ENCODE results near the gene GSAP. TPM values are rescaled to one million over a fixed set of nuclear protein-coding genes. Genes with fewer than 3 reads are reported as not detected.
A peak's percentile ranks its signal among the peaks of the same experiment; 100 is the strongest.
"Not testable (repeated sequence)": the region's sequence is repeated elsewhere in the genome, so short reads cannot be mapped to it uniquely, and the experiment has no call there.

The GSAP gene
- total RNA-seq, 2 experiments from 2014 or later = 0.55 TPM; not detected in 1

DNA sequence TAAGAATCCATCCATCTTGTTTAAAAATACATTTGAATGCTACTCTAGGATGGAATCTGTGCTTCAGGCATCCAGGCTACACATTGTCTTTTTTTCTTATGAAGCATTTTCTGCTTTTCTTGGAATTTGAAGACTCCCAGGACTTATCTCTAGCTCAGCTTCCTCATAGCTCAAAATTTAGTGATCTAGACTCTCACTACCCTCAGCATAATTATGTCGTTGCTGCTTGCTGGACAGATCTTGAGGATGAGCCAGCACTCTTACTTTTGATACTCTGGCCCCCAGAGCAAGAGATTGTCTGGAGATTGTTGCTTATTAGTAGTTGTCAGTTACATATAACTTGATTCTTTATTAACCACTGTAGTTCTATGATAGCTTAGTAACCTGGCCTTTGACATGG is 133.3 kb downstream of the GSAP start:
- ChIA-PET POLR2A (interaction anchor here (0.8 kb wide), 1 partner anchor 9 kb away, joined by 3 read pairs; no protein-coding TSS in a partner anchor), CTCF (ENCODE audit: unreplicated experiment) (no interaction called here)

DNA sequence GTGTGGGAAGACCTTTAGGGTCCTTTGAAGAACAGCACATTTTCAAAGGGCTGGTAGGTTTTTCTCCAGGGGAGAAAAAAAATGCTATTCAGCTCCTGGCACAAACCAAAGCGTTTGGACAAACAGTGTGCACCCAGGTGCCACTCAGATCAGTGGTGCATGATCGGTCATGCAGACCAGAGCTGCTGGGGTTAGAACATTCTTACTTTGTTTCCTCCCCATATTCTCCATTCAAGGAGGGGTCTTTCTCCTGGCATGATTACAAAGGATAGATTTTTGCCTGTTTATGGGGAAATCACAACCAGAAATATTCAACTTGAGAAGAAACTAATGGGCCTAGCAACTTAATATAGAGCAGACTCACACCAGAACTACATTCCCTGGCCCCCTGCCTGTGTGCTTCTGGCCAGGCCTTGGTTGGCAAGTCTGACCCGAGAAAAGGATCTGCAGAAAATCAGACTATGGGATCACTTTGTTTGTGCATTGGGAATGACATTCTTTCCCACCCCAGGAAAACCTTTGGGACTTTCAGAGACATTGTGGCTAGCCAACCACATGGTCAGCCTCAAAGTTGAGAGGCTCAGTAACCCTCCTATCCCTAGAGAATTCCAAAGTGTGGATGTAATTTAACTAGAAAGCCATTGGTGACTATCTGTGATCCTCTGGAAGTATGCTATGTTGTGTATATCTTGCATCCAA is 134.2 kb downstream of the GSAP start:
- Histone ChIP-seq H3K9me2 (ENCODE audit: insufficient read depth, low read length) (no peaks in the 10 kb centered on the region), H3K4me2 (ENCODE audit: low read length) (no peak overlapping the region), H3K4me3 (ENCODE audit: low read depth, low read length, poor library complexity, severe bottlenecking) (no peak overlapping the region), H2AFZ (ENCODE audit: low read length) (no peak overlapping the region), H3K9me3 (ENCODE audit: low read length) (no peaks in the 10 kb centered on the region), H4K20me1 (ENCODE audit: insufficient read depth, low read length) (no peaks in the 10 kb centered on the region), H3K27ac (ENCODE audit: low read depth, low read length, poor library complexity, severe bottlenecking) (no peak overlapping the region), H3K4me1 (ENCODE audit: insufficient read depth, low read length, poor library complexity, severe bottlenecking) (no peaks in the 10 kb centered on the region), H3K36me3 (ENCODE audit: insufficient read depth, low read length) (no peaks in the 10 kb centered on the region), H3K79me2 (ENCODE audit: insufficient read depth, low read depth, low read length) (no peaks in the 10 kb centered on the region)
- TF ChIP-seq, protein P1, sequence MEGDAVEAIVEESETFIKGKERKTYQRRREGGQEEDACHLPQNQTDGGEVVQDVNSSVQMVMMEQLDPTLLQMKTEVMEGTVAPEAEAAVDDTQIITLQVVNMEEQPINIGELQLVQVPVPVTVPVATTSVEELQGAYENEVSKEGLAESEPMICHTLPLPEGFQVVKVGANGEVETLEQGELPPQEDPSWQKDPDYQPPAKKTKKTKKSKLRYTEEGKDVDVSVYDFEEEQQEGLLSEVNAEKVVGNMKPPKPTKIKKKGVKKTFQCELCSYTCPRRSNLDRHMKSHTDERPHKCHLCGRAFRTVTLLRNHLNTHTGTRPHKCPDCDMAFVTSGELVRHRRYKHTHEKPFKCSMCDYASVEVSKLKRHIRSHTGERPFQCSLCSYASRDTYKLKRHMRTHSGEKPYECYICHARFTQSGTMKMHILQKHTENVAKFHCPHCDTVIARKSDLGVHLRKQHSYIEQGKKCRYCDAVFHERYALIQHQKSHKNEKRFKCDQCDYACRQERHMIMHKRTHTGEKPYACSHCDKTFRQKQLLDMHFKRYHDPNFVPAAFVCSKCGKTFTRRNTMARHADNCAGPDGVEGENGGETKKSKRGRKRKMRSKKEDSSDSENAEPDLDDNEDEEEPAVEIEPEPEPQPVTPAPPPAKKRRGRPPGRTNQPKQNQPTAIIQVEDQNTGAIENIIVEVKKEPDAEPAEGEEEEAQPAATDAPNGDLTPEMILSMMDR (conservative IDR thresholded peaks at IDR 0.05; ENCODE audit: low read length) = no peak
- TF ChIP-seq EZH2phosphoT487 (IDR thresholded peaks at IDR 0.05; ENCODE audit: borderline replicate concordance, low read depth, low read length) = no peak
- ChIA-PET CTCF (ENCODE audit: unreplicated experiment) (no interaction called here), POLR2A (no interaction called here)
- DNase-seq (ENCODE audit: low spot score) = peak; percentile 16
- intact Hi-C loops (cut with micrococcal nuclease; ENCODE audit: unreplicated experiment) = no loop called here
- BruUV-seq (replicated peaks) = no TSS peak

More for the DNA sequence above, 133.3 kb downstream of the GSAP start:
- intact Hi-C loops (cut with micrococcal nuclease; ENCODE audit: unreplicated experiment) = no loop called here
- TF ChIP-seq, protein P1 (conservative IDR thresholded peaks at IDR 0.05; ENCODE audit: low read length) = no peak
- TF ChIP-seq EZH2phosphoT487 (IDR thresholded peaks at IDR 0.05; ENCODE audit: borderline replicate concordance, low read depth, low read length) = no peak
- Histone ChIP-seq H3K27ac (ENCODE audit: low read depth, low read length, poor library complexity, severe bottlenecking) (no peak overlapping the region), H4K20me1 (ENCODE audit: insufficient read depth, low read length) (no peaks in the 10 kb centered on the region), H3K9me2 (ENCODE audit: insufficient read depth, low read length) (no peaks in the 10 kb centered on the region), H3K4me1 (ENCODE audit: insufficient read depth, low read length, poor library complexity, severe bottlenecking) (no peaks in the 10 kb centered on the region), H3K36me3 (ENCODE audit: insufficient read depth, low read length) (no peaks in the 10 kb centered on the region), H3K9me3 (ENCODE audit: low read length) (no peaks in the 10 kb centered on the region), H3K79me2 (ENCODE audit: insufficient read depth, low read depth, low read length) (no peaks in the 10 kb centered on the region), H3K4me3 (ENCODE audit: low read depth, low read length, poor library complexity, severe bottlenecking) (no peak overlapping the region), H3K4me2 (ENCODE audit: low read length) (no peak overlapping the region), H2AFZ (ENCODE audit: low read length) (no peak overlapping the region)
- no peak for DNase-seq (ENCODE audit: low spot score)
- no TSS peak for BruUV-seq (replicated peaks)

DNA sequence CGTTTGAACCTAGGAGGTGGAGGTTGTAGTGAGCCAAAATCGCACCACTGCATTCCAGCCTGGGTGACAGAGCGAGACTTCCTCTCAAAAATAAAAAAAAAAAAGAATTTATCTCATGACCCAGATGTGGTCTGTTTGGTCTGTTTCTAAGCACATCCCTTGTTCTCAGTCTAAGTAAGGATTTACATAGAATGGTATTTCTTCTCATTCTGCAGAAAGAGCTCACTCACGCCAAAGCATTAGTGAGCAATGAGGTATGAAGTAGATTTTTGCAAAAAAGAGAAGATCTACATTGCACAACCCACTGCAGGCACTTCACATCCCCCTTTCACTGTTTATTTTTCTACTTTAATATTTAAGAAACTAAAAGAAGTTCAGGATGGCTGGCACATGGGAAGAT is 140.0 kb downstream of the GSAP start:
- Histone ChIP-seq H3K4me2 (ENCODE audit: low read length) (no peak overlapping the region), H4K20me1 (ENCODE audit: insufficient read depth, low read length) (no peaks in the 10 kb centered on the region), H3K9me3 (ENCODE audit: low read length) (no peaks in the 10 kb centered on the region), H3K27ac (ENCODE audit: low read depth, low read length, poor library complexity, severe bottlenecking) (no peak overlapping the region), H3K36me3 (ENCODE audit: insufficient read depth, low read length) (no peaks in the 10 kb centered on the region), H3K4me1 (ENCODE audit: insufficient read depth, low read length, poor library complexity, severe bottlenecking) (no peaks in the 10 kb centered on the region), H3K9me2 (ENCODE audit: insufficient read depth, low read length) (no peaks in the 10 kb centered on the region), H3K4me3 (ENCODE audit: low read depth, low read length, poor library complexity, severe bottlenecking) (no peak overlapping the region), H2AFZ (ENCODE audit: low read length) (no peak overlapping the region), H3K79me2 (ENCODE audit: insufficient read depth, low read depth, low read length) (no peaks in the 10 kb centered on the region)
- no TSS peak for BruUV-seq (replicated peaks)
- CTCF ChIA-PET (ENCODE audit: unreplicated experiment) = no interaction called here
- TF ChIP-seq EZH2phosphoT487 (IDR thresholded peaks at IDR 0.05; ENCODE audit: borderline replicate concordance, low read depth, low read length) = no peak
- TF ChIP-seq, protein P1 (conservative IDR thresholded peaks at IDR 0.05; ENCODE audit: low read length) = no peak
- POLR2A ChIA-PET = interaction anchor here (0.7 kb wide), 1 partner anchor 66 kb away, joined by 3 read pairs; no protein-coding TSS in a partner anchor
- intact Hi-C loops (cut with micrococcal nuclease; ENCODE audit: unreplicated experiment) = no loop called here
- DNase-seq (ENCODE audit: low spot score) = no peak

DNA sequence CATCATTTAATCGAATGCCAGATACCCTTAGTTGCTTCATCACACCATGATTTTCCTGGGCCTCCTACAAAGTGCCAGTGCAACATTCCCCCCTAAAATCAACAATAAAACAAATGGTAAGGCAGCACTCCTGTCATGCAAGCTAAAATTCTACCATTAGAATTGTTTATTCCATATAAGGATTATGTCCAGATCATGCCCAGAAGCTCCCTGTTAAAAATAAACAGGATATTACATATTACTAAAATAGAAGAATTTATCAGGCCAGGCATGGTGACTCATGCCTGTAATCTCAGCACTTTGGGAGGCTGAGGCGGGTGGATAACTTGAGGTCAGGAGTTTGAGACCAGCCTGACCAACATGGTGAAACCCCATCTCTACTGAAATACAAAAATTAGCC is 140.5 kb downstream of the GSAP start:
- H3K27ac ChIP-seq (ENCODE audit: low read depth, low read length, poor library complexity, severe bottlenecking); H3K9me3 ChIP-seq (ENCODE audit: low read length); POLR2A ChIA-PET: not testable (repeated sequence)

More for the DNA sequence above, 140.5 kb downstream of the GSAP start:
- H4K20me1 ChIP-seq (ENCODE audit: insufficient read depth, low read length); H3K4me3 ChIP-seq (ENCODE audit: low read depth, low read length, poor library complexity, severe bottlenecking); CTCF ChIA-PET (ENCODE audit: unreplicated experiment); BruUV-seq (replicated peaks); DNase-seq (ENCODE audit: low spot score); H3K36me3 ChIP-seq (ENCODE audit: insufficient read depth, low read length); H2AFZ ChIP-seq (ENCODE audit: low read length); H3K9me2 ChIP-seq (ENCODE audit: insufficient read depth, low read length); H3K79me2 ChIP-seq (ENCODE audit: insufficient read depth, low read depth, low read length); intact Hi-C loops (cut with micrococcal nuclease; ENCODE audit: unreplicated experiment); H3K4me2 ChIP-seq (ENCODE audit: low read length); H3K4me1 ChIP-seq (ENCODE audit: insufficient read depth, low read length, poor library complexity, severe bottlenecking): not testable (repeated sequence)

Data from OCI-LY7 (cell line).